ENCODE results near the gene CLEC9A. TPM values are rescaled to one million over a fixed set of nuclear protein-coding genes. Genes with fewer than 3 reads are reported as not detected.

CLEC9A gene
- total and polyA plus RNA-seq, 9 of the 15 experiments (the other 6 are each of a cell fraction or from before 2014, with no cell fraction given): not detected

DNA sequence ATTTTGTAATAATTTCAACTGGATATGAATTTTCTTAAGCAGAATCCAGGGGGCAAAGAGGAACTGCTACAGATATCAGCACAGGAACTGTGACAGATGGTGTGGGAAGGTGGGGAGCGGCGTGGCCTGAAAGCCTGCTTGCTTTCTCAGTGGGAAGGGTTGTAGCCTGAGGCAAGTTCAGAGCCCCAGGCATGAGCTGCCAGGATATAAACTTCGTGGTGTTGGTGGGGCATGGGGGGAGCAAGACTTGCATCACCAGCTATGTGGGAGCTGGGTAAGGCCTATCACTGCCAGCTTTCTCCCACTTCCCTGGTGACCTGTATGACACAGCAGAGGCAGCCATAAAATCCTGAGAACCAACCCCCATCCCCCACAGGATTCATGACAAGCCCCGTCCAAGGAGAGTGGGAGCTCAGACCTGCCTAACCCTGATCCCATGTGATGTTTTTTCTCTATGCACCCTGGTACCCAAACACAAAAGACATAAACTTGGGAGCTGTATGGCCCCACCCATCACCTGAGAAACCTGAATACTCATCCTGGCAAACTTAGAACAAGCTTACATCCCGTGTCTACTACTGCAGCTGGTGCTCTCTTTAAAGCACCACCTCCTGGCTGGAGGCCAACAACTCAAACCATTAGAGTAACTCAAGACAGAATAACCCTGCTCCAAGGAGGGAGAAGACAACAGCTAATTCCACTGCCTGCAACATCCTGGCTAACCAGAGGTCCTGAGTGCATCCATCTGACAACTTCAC is 51.8 kb downstream of the CLEC9A start (continued):
- TF ChIP-seq, protein P1, sequence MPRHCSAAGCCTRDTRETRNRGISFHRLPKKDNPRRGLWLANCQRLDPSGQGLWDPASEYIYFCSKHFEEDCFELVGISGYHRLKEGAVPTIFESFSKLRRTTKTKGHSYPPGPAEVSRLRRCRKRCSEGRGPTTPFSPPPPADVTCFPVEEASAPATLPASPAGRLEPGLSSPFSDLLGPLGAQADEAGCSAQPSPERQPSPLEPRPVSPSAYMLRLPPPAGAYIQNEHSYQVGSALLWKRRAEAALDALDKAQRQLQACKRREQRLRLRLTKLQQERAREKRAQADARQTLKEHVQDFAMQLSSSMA (CRISPR knock-in tag; IDR thresholded peaks at IDR 0.05): no peak
- TF ChIP-seq NBN (IDR thresholded peaks at IDR 0.05; ENCODE audit: low read depth) (no peak), CBFA2T3 (IDR thresholded peaks at IDR 0.05) (no peak), LARP7 (IDR thresholded peaks at IDR 0.05) (no peak), HEY1 (CRISPR knock-in tag; IDR thresholded peaks at IDR 0.05; ENCODE audit: borderline replicate concordance) (no peak)
- TF ChIP-seq, protein P2, sequence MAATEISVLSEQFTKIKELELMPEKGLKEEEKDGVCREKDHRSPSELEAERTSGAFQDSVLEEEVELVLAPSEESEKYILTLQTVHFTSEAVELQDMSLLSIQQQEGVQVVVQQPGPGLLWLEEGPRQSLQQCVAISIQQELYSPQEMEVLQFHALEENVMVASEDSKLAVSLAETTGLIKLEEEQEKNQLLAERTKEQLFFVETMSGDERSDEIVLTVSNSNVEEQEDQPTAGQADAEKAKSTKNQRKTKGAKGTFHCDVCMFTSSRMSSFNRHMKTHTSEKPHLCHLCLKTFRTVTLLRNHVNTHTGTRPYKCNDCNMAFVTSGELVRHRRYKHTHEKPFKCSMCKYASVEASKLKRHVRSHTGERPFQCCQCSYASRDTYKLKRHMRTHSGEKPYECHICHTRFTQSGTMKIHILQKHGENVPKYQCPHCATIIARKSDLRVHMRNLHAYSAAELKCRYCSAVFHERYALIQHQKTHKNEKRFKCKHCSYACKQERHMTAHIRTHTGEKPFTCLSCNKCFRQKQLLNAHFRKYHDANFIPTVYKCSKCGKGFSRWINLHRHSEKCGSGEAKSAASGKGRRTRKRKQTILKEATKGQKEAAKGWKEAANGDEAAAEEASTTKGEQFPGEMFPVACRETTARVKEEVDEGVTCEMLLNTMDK (IDR thresholded peaks at IDR 0.05; ENCODE audit: borderline replicate concordance, insufficient read depth, low read depth, low read length, poor library complexity, severe bottlenecking): no peak

DNA sequence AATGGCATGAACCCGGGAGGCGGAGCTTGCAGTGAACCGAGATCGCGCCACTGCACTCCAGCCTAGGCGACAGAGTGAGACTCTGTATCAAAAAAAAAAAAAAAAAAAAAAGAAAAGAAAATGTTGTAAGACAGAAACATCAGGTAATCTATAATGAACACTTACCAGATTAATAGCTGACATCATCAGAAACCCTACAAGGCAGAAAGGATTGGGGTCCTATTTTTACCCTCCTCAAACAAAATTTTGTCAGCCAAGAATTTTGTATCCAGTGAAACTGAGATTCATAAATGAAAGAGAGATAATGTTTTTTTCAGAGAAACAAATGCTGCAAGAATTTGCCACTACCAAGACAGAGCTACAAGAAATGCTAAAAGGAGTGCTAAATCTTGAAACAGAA is 54.3 kb downstream of the CLEC9A start:
- H4K20me1 ChIP-seq (replicated peaks; ENCODE audit: control insufficient read depth, insufficient read depth, low read length): no peaks in the 10 kb centered on the region

More for the DNA sequence above, 54.3 kb downstream of the CLEC9A start:
- ChIA-PET CTCF (ENCODE audit: low intra/inter-chr PET ratio) (no interaction called here), POLR2A (no interaction called here)
- 0% methylated on average over 1 of the region's 6 CpGs for WGBS (ENCODE audit: insufficient coverage, low coverage, missing lambda C conversion rate)
- Histone ChIP-seq H3K9me1 (ENCODE audit: control insufficient read depth, insufficient read depth, low read length) (no peaks in the 10 kb centered on the region), H3K9me3 (replicated peaks; ENCODE audit: control insufficient read depth, insufficient read depth, low read depth, low read length) (no peaks in the 10 kb centered on the region), H3K9ac (ENCODE audit: insufficient read depth in 1 of 2, low read depth in 2 of 2, low read length in 2 of 2) (no peak overlapping the region), H3K79me2 (ENCODE audit: control insufficient read depth, insufficient read depth, low read length) (no peaks in the 10 kb centered on the region), H3K36me3 (ENCODE audit: control insufficient read depth, insufficient read depth, low read length) (no peaks in the 10 kb centered on the region), H3K4me1 (replicated peaks in 1 of 2; ENCODE audit: control insufficient read depth in 2 of 2, insufficient read depth in 2 of 2, low read length in 2 of 2) (no peaks in the 10 kb centered on the region), H3K4me2 (ENCODE audit: insufficient read depth, low read length) (no peak overlapping the region), H3K27me3 (ENCODE audit: control insufficient read depth in 2 of 2, insufficient read depth in 2 of 2, low read length in 2 of 2) (peaks cover 0 to 5% of the 10 kb centered on the region in 2 experiments; a peak in 2 of 5 replicates), H3K4me3 (no peak overlapping the region), H2AFZ (ENCODE audit: low read depth, low read length) (no peak overlapping the region), H3K27ac (ENCODE audit: extremely low read depth, low read depth, low read length) (no peak overlapping the region)
- no TSS peak for BruUV-seq (replicated peaks)
- in situ Hi-C loops (cut with MboI) (no loop called here), intact Hi-C loops (cut with micrococcal nuclease) (no loop called here)
- DNase-seq (ENCODE audit: extremely low read depth in 1 of 4, low spot score in 3 of 4) (no peak), FAIRE-seq (no peak), ATAC-seq (no peak)
- TF ChIP-seq ETS2 (tag; IDR thresholded peaks at IDR 0.05; ENCODE audit: borderline replicate concordance, poor library complexity, severe bottlenecking) (no peak), ZNF316 (IDR thresholded peaks at IDR 0.05) (0 out of 2 replicates have a peak, but pooled peaks have one; percentile 22)
